AG08396 (cell line): ENCODE results near the gene RNASE4.
A peak's percentile ranks its signal among the peaks of the same experiment; 100 is the strongest.
"Not testable (repeated sequence)": the region's sequence is repeated elsewhere in the genome, so short reads cannot be mapped to it uniquely, and the experiment has no call there.

Experiments
- DNase-seq: peaks from one replicate; pipeline ENCODE4 v3.0.0; 2012; ENCODE audit warnings: low spot score, mixed read lengths

RNASE4 gene

DNA sequence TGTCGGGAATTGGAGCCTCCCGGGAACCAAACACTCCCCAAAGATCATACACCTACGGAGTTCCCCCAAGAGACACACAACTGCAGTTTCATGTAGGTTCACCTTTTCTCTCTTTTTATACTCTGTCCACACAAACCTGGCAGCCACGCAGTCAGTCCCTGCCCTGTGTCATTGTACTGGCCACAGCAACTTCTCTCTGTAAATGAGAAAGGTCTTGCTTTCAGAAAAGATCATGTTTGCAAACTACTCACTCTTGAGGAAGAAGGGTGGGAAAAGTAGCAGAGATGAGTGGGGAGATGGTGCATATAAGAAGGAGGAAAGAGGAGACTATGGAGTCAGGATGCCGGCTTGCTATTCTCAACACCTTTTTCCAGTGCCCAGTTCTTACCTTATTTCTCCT, 14.6 kb downstream of the RNASE4 start:
- no peak for DNase-seq

DNA sequence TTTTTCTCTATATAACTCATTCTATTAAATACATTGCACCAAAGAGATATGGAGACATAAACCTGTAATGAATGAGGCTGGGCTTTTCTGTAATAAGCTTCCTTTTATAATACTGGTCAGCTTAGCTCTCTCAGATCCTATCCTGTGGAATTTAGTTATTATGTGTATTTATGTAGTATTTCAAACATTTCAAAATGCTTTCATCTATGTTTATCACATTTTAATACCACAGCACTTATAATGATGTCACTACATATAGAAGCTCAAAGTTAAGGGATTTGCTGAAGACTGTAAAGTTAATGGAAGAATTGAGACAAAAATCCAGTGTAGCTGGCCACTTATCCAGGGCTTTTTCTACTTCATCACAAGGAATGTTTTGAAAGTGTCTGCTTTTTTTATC, 15.6 kb downstream of the RNASE4 start:
- no peak for DNase-seq

DNA sequence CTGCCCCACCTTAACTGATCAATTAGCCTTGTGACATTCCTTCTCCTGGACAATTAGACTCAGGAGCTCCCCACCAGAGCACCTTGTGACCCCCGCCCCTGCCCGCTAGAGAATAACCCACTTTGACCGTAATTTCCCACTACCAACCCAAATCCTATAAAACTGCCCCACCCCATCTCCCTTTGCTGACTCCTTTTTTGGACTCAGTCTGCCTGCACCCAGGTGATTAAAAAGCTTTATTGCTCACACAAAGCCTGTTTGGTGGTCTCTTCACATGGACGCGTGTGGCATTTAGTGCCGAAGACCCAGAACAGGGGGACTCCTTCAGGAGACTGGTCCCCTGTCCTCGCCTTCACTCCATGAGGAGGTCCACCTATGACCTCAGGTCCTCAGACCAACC, 16.6 kb downstream of the RNASE4 start:
- not testable (repeated sequence) for DNase-seq

DNA sequence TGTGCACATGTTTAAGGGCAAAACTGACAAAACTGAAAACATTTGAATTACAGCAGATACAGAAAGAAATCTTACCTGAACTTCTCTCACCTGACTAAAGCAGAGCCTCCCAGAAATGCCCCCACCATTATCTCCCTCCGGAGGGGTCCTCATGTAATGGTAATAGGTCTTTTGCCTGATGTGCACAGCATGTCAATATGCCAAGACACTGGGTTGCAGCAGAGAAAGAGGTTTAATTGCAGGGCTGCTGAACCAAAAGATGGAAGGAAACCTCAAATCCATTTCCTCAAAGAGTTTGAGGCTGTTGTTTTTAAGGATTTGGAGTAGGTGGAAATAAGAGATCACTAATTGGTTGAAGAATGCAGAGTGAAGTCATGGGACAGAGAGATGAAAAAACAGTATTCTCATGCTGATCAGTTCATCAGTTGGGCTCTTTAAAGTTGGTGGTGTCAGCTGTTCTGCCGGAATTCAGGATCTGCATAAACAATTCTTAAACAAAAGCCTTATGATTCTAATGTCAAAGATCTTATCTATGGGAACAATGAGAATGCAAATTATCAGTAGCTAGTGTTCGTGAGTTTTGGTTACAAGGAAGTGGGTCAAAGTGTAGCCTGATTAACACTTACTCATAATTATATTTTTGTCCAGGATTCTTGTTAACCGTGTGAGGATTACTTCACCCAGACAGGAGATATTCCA, 22.4 kb downstream of the RNASE4 start:
- DNase-seq = no peak

DNA sequence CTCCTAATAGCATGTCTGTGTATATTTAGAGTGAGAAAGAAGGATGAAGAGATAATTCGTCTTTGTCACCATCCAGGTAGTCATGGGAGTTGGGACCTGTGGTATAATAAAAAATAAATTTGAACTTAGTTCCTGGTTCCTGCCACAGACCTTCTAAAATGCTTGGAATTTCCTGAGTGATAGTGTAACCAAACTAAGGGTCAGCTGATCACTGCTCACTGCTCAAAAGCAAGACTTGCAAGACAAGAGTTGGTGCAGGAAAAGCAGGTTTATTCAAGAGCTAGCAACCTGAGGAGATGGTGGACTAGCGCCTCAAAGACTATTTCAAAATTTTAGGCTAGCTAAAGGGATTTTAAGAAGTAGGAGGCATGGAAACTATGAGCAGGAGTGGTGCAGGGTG, 23.3 kb downstream of the RNASE4 start:
- DNase-seq = no peak

DNA sequence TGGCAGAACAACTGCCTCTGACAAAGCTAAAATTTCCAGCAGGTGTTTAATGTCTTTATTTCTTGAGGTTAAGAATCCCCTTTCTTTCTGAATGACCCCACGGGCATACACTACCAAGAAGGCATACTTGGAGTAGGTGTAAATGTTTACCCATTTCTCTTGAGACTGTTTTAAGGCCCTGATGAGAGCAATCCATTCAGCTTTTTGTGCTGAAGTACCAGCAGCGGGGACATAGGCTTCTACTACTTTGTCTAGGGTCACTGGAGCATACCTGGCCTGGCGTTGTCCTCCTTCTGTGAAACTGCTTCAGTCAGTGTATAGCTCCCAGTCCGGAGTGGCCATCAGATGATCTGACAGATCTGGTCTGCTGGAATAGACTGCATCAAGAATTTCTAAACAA, 26.9 kb downstream of the RNASE4 start:
- no peak for DNase-seq

DNA sequence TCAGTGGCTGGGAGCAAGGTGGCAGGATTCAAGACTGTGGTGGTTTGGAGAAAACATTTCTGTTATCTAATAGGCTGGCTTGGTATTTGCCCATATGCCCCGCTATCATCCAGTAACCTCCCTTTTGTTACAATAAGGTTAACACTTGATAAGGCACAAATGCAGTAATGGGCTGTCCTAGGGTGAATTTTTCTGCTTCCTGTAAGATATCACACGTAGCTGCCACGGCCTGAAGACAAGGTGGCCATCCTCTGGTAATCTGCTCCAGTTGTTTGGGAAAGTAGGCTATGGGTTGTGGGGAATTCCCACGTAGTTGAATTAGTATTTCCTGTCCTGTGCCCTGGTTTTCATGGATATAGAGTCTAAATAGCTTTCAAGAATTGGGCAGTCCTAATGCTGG, 27.3 kb downstream of the RNASE4 start:
- DNase-seq = no peak

DNA sequence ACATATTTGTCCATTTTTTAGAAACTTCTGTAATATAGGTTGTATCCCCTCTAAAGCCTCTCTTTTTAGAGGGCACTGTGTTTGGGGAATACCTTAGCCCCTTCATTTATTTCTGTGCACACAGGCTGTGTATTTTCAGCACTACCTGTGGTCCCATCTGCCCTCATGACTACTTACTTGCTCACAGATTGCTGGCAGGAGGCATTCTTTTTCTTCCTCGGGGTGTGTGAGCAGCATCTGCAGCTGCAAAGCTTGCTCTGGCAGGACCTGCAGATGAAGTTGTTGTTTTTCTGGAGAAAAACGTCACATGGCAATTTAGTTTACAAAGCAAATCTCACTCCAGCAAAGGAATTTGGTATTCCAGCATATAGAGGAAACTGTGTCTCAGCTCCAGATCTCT, 28.5 kb downstream of the RNASE4 start:
- no peak for DNase-seq

DNA sequence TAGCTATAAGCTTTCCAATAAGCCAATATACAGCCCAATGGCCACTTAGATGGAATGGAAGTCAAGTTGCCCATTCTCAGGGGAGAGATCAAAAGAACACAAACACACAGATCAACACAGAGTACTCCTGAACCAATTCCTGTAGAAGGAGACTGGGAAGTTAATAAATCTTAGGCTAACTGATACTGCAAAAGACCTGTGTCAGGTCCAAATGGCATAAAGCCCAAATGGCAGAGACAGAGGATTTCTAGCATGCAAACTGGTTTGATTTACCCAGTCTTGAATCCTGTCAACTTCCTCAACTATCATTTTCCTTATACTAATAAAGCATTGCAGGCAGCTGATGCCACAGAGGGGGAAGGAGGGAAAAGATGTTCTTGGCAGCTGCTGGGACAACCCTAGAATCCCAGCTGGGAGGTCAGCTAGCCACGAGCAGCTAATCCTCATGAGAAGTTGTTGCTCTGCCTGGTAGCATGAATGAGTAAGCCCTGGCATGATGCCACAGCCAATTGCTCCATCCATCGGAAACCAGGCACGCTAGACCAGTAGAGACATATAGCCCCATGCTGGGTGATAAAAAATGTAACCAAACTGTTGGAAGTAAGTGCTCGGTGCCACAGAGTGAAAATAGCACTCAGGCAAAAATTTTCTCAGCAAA, 30.4 kb downstream of the RNASE4 start:
- peak; percentile 38 for DNase-seq

DNA sequence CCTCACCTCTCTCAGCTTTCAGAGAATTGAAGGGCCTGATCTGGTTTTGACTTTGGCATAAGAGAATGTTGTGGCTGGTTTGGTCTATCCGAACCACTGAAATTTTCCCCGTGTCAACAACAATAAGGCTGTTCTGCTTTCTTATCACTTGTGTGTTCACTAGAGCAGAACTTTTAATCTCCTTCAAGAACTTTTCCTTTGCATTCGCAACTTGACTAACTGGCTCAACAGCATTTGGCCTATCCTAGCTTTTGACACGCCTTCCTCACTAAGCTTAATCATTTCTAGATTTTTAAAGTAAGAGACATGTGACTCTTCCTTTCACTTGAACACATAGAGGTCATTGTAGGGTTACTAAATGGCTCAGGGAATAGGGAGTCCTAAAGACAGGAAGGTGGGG, 35.4 kb downstream of the RNASE4 start:
- no peak for DNase-seq

DNA sequence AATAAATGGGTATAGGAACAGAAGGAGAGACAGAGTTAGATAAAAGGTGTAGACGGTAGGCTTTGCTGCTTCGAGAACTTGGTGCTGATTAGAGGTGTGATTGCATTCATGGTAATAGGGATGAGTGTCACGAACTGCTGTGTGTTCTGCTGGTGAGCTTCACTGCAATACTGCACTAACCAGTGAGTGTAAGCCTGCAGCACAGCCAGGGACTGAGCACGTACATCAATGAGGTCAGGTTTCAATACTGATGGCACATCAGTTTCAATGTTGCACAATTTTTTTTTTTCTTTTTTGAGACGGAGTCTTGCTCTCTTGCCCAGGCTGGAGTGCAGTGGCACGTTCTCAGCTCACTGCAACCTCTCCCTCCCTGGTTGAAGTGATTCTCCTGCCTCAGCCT, 36.4 kb downstream of the RNASE4 start:
- DNase-seq = no peak

DNA sequence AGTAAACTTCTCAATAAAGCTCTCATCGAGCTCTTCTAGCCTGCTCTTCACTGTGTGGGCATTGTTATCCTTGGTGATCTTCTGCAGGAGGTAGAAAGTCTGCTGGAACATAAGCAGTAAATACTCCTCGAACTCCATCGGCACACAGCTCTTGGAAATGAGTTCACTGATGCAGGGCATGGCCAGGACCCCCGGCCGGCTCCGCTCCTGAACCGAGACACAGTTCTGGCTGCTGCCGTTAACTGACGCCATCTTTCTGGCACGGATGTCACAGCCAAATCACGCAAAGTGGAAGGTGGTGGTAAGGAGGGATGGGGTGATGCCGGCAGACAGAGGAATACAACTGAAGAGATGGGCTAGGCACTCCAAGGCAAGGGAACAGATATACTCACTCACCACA, 37.7 kb downstream of the RNASE4 start:
- no peak for DNase-seq

DNA sequence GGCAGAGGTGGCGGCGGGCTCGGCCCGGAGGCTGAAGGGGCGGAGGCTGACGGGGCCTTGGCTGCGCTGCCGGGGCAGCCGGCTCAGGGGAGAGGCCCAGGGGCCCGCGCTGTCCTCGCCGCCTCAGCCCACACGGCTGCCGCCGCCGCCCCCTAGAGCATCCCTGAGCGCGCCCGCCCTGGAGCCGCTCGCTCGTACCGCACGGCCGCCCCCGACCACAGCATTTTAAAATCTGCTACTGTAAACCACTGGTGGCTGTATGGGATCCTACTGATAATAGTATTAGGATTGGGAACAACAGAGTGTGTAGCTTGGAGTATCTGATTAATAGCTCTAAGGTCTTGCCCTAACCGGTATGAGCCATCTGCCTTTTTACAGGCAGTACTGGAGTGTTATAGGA, 39.1 kb downstream of the RNASE4 start:
- DNase-seq = no peak

DNA sequence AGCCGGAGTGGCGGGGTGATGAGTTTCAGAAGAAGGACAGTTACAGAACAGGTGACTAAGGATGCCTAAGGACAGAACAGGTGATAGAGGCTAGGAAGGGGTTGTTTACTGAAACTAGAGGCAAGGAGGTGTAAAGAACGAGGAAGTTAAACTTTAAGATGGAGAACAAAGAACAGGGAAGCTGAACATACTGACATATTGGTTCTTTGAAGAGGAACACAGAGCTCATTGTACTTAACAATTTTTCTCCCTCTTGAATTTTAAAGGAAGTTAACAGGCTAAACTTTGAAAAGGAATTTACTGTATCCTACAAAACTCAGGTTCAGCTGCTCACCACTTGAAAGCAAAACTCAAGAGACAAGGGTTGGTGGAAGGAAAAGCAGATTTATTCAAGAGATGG, 41.8 kb downstream of the RNASE4 start:
- DNase-seq = not testable (repeated sequence)

DNA sequence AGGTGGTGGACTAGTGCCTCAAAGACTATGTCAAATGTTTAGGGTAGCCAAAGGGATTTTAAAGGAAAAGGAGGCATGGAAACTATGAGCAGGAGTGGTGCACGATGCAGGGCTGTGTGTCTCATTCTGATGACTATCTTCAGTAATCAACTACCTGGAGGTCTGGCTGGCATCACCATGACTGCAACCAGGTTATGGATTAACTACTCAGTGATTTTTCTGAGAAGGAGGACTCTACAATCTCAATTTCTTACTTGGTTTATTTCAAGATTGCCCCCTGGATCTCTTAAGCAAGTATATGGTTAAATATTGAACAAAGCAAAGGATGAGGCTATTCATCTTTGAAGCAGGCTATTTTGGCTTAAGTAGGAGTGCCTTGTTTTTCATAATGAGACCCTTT, 42.2 kb downstream of the RNASE4 start:
- DNase-seq = no peak

DNA sequence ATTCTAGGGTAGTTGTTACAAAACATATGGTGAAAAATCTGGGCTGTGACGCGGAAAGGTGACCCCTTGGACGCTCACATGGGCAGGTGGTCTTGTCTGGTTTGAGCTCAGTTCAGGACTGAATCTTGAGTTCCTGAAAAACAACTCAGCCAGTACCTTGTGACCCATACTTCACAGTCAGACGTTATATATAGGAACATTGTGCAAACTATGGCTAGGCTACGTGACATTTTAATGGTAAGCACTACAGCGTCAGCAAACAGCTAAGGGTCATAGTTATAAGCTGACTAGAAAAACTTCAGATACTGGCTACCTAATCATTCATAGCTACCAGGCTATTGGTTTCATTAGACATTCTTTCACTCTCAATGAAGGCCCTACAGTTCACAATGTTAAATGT, 46.5 kb downstream of the RNASE4 start:
- DNase-seq = no peak

DNA sequence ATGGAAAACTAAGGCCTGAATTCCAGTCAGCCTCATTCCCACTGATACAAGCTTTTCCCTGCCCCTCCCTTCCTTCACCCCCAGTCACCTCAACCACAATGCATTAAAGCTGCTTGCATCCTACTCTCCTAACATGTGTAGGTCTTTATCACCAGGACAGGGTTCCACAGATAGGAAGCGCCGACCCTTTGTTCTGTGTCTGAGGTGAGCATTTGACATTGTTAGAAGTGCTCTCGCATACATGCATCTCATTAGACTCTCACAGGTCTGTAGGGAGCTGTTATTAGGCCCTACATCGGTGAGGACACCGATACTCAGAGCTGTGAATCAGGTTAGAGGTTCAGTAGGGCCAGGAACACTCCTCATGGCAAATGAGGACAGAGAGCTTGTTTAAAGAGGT, 48.1 kb downstream of the RNASE4 start:
- DNase-seq = no peak

DNA sequence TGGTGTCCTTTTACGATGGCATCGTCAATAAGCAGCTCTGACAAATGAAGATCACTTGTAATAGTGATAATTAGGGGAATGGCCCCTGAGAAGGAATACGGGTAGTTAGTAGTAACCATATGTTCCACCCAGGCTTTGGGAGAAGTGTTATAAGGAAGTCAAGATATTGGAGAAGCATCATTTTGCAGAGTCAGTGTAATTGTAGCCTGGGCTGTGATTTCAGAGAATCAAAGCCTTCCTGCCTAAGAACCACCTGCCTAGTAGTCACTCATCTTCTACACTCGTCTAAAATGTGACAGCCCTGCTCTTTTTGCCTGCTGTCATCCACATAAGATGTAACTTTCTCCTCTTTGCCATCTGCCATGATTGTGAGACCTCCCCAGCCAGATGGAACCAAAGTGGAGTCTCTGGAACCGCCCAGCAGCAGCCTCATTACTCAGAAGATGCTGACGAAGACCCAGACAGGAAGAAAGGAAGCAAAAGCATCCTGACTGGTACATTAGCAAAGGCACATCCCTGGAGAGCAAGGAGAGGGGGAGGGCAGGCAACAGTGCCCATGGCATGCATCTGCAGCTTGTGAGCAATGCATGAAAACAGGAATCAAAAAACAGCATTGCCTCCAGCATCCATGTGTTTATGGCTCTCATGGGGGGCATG, 48.7 kb downstream of the RNASE4 start:
- DNase-seq = no peak

DNA sequence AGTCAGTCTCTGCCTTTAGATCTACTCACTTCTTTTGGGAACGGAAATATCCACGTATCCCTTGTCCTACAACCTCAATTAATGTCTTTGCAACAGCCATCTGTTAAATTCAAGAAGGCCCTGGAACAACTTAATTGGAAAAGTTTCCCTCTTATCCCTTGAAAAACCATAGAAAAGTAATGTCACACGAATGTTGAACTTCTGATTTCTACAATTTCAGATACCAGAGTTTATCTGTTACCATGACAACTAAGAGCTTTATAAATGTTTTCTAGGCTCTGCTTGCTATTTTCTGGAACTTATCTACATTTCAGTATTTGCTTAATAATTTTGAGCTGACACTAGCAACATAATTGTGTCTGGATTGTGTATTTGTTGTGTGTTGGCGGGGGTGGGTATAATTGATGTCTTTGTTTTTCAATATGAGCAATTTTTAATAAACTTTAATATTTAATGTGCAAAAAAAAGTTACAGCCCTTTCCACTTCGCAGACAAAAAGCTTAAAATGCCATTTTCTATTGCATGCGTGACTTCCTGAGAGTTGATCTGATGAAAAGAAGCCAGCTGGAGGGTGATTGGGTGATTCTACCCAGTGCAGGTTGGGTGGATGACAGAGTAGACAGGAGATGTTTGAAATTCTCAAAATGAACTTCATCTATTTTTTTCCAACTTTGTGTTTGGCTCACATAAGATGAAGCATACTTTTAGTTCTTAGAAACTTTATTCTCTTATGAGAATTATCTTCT, 49.5 kb downstream of the RNASE4 start:
- no peak for DNase-seq

DNA sequence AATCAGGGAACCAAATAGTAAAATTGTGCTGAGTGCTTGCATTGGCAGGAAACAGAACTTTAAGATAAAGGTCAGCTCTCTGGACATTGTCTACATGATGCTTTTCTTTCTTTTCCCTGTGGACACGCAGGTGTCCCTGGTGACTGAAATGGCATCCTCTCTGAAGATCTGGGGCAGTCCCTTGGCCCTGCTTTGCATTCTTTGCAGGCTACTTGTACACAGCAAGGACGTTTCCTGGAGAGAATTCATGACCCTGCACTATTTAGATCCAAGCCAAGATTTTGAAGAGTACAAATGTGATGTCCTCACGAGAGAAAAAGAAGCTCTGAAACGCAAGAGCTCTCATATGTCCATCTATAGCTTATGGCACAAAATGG, 50.1 kb downstream of the RNASE4 start:
- no peak for DNase-seq

DNA sequence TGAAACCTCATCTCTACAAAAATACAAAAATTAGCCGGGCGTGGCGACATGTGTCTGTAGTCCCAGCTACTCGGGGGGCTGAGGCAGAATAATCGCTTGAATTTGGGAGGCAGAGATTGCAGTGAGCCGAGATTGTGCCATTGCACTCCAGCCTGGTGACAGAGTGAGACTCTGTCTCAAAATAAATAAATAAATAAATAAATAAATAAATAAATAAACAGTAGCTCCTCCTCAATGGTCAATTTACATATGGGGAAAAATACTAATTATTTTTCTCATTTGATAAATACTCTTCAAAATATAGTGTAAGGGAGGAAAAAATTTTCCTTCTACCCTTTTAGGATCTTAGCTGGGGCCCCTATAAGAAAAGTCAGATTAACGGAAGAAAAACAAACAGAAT, 53.9 kb downstream of the RNASE4 start:
- not testable (repeated sequence) for DNase-seq

DNA sequence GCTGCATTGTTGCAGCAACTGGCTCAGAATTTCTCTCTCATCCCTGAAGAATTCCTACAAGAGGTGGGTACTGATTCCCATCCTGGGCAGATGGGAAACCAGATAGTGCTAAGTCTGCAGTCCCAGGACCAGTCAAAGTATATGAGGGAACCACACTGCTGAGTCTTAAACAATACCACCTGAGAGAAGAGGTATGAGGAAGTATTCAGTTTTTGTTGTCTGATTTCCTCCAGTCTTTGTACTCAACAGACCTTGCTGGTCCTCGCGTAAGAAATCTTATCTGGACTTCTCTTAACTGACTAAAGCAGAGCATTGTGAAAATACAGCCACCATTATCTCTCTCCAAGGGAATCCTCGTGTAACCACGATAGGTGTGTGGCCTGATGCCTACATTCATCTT, 57.8 kb downstream of the RNASE4 start:
- no peak for DNase-seq

DNA sequence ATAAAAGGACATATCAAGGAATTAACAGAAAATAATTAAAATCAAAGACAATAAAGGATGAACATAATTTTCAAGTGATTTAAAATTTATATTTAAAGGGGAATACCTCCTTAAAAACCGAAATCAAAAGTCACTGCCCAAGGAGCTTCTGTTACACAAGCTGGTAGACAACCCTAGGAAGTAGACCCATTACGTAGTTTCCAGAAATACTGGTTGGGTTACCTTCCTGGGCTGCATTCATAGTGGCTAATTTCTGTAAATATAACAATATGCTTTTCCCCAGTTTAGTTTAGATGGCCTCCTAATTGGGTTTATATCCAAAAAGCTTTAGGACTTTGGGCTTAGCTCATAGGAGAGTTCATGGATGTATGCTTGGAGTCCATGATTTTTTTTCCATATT, 59.2 kb downstream of the RNASE4 start:
- DNase-seq = no peak
